Stimulated activated CD8-positive, alpha-beta memory T cell treated with anti-CD3 and anti-CD28 coated beads, Interleukin-15, amount 100 ng/mL, for 1 hour (primary cell): ENCODE results near the gene GORASP1.
"Not testable (repeated sequence)": the region's sequence is repeated elsewhere in the genome, so short reads cannot be mapped to it uniquely, and the experiment has no call there.

ENCODE experiments used
- DNase-seq: peaks from one replicate; pipeline ENCODE4 v3.0.0-alpha.2; 2020; ENCODE audit warnings: low read depth

Gene GORASP1

GRCh38 chr3:39064646-39065045 is 42.8 kb downstream of the GORASP1 start:
- no peak for DNase-seq

DNA sequence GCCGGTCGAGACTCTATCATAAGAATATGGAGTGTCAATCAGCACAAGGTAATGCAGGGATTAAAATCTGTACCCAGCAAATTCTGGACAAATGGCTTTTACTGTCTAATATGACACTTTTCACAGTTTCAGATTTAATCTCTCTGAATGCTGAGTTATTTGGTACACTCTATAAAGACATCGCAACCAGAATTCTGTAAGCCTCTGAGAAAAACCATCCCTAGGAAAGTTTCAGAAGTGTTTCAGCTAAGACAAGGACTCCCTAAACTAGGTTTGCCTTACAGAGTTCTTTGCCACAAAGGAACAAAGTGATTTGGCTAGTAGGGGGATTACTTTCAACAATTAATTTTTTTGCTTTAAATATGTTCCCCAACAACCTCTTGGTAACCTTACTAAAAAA is 44.3 kb downstream of the GORASP1 start:
- no peak for DNase-seq

DNA sequence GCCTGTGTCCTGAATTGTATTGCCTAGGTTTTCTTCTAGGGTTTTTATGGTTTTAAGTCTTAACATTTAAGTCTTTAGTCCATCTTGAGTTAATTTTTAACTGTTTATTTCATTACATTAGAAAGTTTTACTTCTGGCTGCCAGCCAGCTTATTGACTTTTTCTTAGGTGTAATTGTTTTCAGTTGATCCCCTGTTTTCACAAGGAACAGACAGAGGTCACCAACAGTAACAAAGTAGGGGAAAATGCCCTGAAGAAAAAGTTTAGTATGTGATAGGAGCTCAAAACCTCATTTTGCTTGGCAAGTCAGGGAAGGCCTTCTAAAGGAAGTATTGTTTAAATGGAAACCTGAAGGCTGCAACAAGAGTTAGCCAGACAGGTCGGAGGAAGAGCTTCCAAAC is 45.2 kb downstream of the GORASP1 start:
- no peak for DNase-seq

- DNase-seq = not testable (repeated sequence)
These were observed 46.2 kb downstream of the GORASP1 start for GRCh38 chr3:39061228-39061627.

- no peak for DNase-seq
These were observed 51.3 kb downstream of the GORASP1 start for GRCh38 chr3:39056151-39056550.

- DNase-seq = no peak
These were observed 53.7 kb downstream of the GORASP1 start for GRCh38 chr3:39053696-39054095.

DNA sequence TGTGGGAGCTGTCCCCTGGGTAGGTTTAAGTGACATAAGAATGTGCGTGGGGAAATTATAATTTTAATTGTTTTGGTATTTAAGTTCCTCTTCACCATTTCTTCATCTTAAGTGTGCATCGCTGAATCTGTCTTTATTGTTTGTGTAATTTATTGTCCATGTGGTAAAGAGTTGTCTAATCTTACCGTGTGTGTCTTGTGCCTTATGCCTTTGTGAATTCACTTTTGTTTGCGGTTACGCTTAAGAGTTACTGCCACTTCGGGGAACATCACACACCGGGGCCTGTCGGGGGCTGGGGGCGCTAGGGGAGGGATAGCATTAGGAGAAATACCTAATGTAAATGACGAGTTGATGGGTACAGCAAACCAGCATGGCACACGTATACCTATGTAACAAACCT is 54.8 kb downstream of the GORASP1 start:
- no peak for DNase-seq

GRCh38 chr3:39051649-39052561 is 55.5 kb downstream of the GORASP1 start, which contains the start of the genes SCN11A and WDR48:
Gene SCN11A (minus strand): TSS chr3:39051944. CDS start chr3:38950362, 101,582 bp downstream.
Gene WDR48 (plus strand): TSS chr3:39052016. CDS start chr3:39052026, 10 bp downstream.
- DNase-seq = peak; percentile 90

- no peak for DNase-seq
These were observed 57.4 kb downstream of the GORASP1 start for GRCh38 chr3:39050029-39050428.
